ENCODE results near the gene RAB4B.
"Not testable (repeated sequence)": the region's sequence is repeated elsewhere in the genome, so short reads cannot be mapped to it uniquely, and the experiment has no call there.

Gene RAB4B

GRCh38 chr19:40822704-40823553, 44.9 kb downstream of the RAB4B start:
- DNase-seq (ENCODE audit: low read depth): not testable (repeated sequence)

- DNase-seq (ENCODE audit: low read depth): not testable (repeated sequence)
These were observed 46.9 kb downstream of the RAB4B start for GRCh38 chr19:40824916-40825315.

GRCh38 chr19:40825460-40826095, 47.5 kb downstream of the RAB4B start:
- DNase-seq (ENCODE audit: low read depth): not testable (repeated sequence)

- DNase-seq (ENCODE audit: low read depth): not testable (repeated sequence)
These were observed 48.3 kb downstream of the RAB4B start for GRCh38 chr19:40826312-40826698.

GRCh38 chr19:40826699-40827385, 48.8 kb downstream of the RAB4B start:
- DNase-seq (ENCODE audit: low read depth): not testable (repeated sequence)

GRCh38 chr19:40827386-40828247, 49.6 kb downstream of the RAB4B start:
- DNase-seq (ENCODE audit: low read depth): no peak

GRCh38 chr19:40829205-40829604, 51.2 kb downstream of the RAB4B start:
- DNase-seq (ENCODE audit: low read depth): no peak

- not testable (repeated sequence) for DNase-seq (ENCODE audit: low read depth)
These were observed 52.7 kb downstream of the RAB4B start for GRCh38 chr19:40830741-40831140.

GRCh38 chr19:40831502-40832430, 53.7 kb downstream of the RAB4B start:
- DNase-seq (ENCODE audit: low read depth): peak; percentile 80

GRCh38 chr19:40832431-40832790, 54.4 kb downstream of the RAB4B start:
- not testable (repeated sequence) for DNase-seq (ENCODE audit: low read depth)

GRCh38 chr19:40833728-40834533, 55.9 kb downstream of the RAB4B start:
- not testable (repeated sequence) for DNase-seq (ENCODE audit: low read depth)

- DNase-seq (ENCODE audit: low read depth): no peak
These were observed 58.8 kb downstream of the RAB4B start for GRCh38 chr19:40836754-40837429.

GRCh38 chr19:40838477-40838876, 60.4 kb downstream of the RAB4B start:
- DNase-seq (ENCODE audit: low read depth): not testable (repeated sequence)

- not testable (repeated sequence) for DNase-seq (ENCODE audit: low read depth)
These were observed 64.0 kb downstream of the RAB4B start for GRCh38 chr19:40842012-40842411.

GRCh38 chr19:40842997-40843652, 65.1 kb downstream of the RAB4B start:
- not testable (repeated sequence) for DNase-seq (ENCODE audit: low read depth)

GRCh38 chr19:40843653-40844052, 65.6 kb downstream of the RAB4B start:
- DNase-seq (ENCODE audit: low read depth): not testable (repeated sequence)
